Measurements from ENCODE around the gene CD86. TPM values are rescaled to one million over a fixed set of nuclear protein-coding genes. Genes with fewer than 3 reads are reported as not detected.

CD86 gene
- total RNA-seq, 1 experiment from 2014 or later: not detected

DNA sequence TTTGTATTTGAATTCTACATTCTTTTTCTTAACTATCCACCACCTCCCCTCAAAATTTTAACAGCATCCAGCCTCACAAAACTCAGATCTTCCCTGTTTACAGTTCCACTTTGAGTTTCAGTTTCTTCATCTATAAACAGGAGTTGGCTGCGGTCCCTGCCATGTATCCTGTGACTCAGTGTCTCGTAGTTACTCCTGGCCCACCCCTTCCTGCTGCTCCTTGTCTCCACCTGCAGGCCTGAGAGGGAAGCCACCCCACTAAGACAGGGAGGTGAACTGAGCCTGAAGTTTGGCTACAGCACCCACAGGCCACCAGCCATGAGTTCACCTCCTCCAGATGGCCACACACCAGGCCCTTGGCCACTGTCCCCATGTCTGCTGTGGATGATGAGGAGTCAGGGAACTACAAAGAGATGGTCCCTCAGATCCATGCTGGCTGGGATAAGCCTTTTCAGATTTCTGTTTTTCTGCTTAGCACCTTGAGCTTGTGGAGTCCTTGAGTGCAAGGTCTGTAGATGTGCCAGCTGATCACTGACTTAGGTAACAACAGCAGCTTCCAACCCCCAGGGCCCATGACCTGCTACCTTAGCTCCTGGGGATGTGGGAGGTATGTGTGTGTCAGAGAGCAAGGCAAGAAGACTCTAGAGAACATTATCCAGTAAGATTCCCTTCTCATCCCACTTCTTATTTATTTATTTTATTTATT is 37.5 kb downstream of the CD86 start:
- peak; percentile 58 for DNase-seq (ENCODE audit: low read depth)

DNA sequence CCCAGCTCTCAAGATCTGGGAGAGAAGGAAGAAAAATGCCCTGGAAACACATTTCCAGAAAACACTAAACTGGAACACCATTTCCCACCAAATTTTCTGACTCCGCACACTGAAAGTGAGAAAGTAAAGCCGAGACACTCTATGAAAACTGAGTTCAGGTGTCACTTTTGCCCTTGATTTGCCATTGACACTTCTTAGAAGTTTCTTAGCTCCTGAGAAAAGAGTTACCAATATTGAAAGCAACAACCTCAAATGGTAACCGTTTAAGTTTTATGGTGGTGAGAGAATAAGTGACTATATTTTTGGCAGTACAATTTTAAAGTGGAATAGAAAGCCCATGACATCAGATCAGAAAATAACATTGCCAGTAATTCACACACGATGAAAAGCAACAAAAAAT is 39.0 kb downstream of the CD86 start:
- no peak for DNase-seq (ENCODE audit: low read depth)

DNA sequence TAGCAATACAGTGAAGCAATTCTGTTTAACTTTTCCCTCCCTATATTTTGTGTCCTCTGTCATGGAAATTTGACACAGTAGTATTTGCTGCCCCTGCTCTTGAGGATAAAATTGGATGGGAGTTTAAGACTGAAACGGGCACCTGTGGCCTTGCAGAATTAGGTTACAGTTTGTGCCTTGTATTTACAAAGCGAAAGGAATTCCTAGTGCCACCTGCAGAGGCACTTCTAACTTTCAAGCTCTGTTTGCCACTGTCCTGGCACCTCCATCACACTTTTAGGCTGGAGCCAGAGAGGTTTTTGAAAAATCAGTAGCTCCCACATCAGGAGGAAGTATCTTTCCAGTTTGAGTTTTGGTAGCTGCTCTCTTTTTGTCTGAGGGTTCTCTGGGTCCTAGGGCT is 39.5 kb downstream of the CD86 start:
- DNase-seq (ENCODE audit: low read depth): no peak

DNA sequence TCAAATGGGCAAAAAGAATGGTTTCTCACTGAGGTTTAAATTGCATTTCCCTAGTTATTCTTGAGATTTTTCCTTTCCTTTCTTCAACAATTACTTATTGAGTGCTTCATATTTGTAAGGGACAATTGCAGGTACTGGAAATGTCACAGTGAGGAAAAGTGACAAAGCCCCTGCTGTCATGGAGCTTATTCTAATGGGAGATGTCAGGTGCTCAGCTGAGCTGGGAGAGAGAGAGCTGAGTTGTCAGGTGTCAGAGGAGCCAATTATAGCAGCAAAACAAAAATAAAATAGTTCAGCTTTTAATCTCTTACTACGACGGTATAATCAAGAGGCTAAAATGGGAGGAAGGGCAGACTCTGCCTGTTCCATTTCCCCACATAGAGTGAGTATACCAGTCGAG is 42.0 kb downstream of the CD86 start:
- DNase-seq (ENCODE audit: low read depth): no peak

DNA sequence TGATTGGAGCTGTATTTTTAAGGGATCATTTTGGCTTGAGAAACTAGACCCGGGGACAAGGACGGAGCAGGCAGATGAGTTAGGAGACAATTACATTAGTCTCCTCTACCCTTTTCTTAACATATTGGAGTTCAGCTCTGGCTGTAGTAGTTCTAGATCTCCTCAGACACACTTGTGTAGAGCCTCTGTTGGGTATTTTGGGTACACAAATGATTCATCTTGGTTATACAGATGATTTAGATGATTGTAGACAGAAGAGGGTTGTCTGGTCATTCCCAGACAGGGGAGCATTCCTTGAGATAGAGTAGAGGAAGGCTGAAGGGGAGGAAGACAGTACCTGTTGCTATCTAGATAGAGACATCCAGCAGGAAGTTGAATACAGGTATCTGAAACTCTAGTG is 43.4 kb downstream of the CD86 start:
- no peak for DNase-seq (ENCODE audit: low read depth)

DNA sequence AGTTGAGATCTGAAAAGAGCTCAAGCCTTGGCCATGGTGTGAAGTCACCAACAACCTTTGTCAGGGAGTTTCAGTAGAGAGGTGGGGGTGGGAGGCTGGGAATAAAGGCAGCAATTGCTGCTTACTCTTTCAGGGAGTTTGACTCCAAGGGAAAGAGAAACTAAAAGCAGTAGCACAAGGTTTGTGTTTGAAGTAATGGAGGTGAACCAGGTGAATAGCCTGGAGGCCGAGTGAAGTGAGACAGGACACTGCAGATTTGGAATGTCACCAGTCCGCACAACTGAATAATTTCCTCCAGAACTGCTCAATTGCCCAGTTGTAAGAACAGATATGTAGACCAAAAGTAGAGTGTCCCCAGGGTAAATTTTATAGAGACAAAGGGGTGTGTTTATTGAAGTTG is 44.1 kb downstream of the CD86 start:
- DNase-seq (ENCODE audit: low read depth): no peak

DNA sequence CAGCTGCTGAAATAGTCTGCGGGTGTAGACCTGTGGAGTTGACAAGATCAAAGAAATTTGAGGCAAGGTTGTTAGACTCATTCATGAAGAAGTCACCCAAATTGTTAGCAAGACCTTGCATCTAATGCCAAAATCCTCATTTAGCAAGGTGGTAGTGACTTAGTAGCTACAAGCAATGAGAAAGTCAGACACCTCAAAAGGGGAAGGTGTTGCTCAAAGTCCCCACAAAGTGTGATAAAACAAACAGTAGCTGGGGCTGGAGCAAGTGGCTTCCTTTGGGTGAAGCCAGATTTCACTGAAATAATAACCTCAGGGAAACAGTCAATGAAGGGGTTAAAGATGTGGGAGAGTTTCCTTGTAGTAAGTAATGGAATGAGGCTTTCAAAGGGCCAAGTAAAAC is 44.9 kb downstream of the CD86 start:
- no peak for DNase-seq (ENCODE audit: low read depth)

DNA sequence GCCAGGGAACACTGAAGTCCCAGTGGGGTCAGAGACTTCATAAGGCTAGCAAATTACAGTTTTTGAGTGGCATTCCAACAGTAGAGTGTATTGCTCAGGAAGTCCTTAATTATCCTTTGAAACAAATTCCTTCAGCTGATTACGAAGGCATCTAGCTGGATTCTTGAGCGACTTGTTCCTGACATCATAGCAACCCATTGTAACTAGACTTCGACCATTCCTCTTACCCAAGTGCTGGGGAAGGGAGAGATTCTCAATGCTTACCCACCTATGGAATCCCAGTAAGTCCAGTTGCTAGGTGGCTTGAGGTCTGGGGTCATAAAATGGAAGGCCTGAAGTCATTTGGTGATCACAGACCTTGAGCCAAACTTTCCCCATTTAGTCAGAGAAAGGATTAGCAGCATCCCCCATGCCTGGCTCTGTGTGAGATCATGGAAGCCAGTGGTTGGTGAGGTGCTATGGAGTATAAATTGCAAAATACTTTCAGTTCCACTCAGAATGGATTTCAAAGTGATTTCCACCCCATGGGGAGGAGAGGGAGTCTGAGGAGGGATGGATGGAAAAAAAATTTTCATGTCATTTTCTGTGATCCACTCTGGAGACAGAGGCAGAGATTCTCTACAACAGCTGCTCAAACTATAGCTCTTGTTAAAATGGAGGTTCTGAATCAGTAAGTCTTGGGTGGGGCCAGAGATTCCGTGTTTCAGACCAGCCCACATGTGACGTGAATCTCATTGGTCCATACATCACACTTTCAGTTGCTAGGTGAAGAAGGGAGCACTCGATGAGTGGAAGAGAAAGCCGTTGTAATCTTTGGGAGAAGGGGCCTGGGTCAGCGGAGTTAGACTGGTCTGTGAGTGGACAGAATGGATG is 45.7 kb downstream of the CD86 start:
- DNase-seq (ENCODE audit: low read depth): peak; percentile 49

DNA sequence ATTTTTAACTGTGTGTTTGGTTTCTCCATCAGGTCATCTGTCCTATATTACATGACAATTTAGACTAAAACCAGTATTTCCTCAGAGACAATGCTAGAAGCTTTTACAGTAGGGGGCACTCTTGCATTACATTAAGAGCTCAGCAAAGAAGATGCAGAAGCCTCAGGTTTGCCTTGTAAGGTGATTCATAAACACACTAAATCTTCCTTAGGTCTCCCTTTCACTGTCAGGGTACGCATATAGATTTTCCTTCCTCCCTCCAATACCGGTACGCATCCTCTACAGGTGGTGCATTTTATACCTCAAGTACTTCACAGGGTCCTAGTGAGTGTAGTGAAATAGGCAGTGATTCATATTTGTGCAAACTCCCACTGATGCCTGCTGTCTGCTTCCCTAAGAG is 46.5 kb downstream of the CD86 start:
- peak; percentile 58 for DNase-seq (ENCODE audit: low read depth)

DNA sequence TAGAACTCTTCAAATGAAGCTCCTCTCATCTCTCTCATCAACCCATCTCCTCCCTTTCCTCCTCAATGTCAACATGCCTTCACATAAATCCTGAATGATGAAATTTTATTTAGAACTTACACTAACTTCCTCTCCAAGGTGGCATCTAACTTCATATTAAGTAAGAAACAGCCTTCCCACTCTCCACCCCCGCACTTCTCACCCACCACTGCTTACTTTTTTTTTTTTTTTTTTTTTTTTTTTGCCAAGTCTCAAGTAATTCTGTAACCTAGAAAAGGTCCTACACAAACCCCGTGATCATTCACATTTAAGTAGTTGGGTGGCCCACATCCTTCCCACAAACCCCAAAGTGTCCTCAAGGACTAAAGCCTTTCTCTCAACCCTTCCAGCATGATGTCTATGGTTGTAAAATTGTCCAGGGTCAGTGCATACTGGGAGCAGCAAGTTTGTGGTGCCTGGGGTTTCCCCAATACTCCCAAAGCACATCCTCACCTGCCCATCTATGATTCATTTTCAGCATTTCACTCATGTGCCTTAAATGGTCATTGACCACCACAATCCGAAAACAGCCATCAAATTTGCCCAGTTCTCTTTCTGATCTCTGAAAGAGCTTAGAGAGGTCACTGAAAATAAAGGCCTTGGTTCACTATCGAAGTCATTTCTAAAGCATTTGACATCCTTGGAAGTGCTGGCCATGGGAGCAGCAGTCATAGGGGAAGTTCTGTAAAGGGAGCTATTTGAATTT is 47.2 kb downstream of the CD86 start:
- DNase-seq (ENCODE audit: low read depth): no peak

DNA sequence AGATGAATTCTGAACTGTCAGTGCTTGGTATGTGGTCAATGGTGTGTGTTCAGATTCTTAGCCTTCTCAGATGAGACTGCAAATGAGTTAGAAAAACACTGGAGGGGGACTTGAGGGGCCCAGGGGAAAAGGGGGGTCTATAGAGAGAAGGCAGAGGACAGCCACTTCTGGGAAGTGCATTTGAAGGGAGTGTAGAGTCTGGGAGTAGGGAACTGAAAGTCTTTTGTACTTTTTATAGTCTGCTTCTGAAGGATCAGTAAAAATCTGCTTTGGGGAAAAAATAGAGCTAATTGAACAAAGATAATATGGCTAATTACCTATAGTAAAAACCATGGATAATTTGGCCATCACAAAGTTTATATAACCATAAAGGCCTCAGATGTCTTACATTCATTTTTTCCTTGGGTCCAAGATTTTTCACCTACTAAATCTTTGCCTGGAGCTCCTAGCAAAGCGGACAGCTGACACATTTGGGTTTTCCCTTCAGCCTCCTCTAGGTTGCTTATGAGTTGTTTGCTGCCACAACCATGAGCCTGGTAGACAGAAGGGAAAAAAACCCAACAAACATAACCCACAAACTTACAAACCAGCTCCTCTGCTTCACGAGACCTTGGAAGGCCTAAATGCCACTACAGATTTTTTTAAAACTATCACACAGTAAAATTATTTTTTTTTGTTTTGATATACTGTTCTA is 48.8 kb downstream of the CD86 start:
- no peak for DNase-seq (ENCODE audit: low read depth)

DNA sequence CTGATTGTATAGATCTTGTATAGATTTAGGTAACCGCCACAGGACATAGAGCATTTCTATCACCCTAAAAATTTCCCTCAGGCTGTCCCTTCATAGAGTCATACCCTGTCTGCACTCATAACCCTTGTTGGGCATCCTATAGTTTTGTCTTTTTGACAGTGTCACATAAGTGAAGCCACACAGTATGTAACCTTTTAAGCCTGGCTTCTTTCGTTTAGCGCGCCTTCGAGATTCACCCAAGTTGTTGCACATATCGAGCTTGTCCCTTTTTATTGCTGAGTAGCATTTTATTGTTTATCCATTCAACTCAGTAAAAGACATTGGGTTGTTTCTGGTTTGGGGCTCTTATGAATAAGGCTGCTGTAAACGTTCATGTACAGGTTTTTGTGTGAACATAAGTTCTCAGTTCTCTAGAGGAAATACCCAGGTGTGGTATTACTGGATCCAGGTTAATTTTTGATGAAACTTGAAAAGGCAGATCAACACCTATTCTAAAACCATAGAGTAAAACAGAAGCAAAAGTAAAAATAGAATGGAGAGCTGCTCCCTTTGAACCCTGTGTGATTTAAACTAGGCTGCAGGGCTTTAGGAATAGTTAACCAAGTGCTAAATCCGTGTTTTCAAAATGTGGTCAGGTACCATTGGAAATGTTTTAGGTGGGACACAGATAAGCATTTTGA is 49.5 kb downstream of the CD86 start:
- no peak for DNase-seq (ENCODE audit: low read depth)

DNA sequence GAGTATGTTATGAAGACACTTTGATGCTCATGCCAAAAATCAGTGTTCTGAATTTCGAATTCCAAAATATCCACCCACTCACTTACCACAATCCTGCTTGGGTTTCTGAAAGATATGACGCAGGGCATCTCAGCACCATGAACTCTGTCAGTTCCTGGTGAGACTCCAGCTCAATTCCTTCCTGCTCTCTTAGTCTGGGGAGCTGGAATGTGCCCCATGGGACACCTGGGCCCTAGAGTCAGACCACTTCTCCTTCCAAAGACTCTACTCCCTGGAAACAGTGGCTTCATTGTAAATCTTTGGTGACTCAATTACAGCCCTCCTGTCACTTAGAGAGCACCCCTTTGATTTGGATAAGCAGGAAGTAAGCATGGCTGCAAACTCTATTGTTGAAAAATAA is 50.5 kb downstream of the CD86 start:
- no peak for DNase-seq (ENCODE audit: low read depth)

DNA sequence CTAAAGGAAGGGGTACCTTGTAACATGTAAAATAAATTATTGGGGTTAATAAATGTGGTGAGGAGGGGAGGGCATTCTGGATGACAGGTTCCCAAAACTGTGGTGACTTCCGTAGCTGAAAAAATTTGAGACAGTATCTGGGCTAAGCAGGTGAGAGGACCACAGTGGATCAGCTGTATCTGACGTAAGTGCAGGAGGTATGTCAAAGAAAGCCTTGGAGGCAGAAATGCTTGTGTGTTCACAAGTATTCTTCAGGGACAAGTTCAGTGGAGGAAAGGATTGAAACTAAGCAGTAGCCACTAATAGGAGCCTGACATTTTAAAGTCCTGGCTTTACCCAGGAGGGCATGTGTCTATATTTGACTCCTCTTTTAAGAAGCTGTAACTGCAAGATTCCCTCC is 52.0 kb downstream of the CD86 start:
- no peak for DNase-seq (ENCODE audit: low read depth)

DNA sequence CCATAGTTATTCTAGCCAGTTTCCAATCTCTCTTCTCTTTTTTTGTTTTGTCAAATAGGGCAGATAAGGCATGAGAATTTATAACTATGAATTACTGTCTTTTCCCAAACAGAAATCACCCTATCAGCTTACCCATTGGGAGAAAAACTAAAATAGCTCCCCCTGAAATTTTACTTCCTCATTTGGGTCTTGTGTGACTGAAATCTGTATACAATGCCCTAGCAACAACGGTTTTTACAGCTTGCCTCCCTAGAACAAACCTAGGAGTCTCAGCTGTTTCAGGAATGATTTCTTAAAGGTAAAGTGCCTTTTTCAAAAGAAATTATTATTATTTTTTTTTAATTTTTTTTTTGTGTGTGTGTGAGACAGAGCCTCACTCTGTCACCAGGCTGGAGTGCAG is 56.8 kb downstream of the CD86 start:
- no peak for DNase-seq (ENCODE audit: low read depth)

DNA sequence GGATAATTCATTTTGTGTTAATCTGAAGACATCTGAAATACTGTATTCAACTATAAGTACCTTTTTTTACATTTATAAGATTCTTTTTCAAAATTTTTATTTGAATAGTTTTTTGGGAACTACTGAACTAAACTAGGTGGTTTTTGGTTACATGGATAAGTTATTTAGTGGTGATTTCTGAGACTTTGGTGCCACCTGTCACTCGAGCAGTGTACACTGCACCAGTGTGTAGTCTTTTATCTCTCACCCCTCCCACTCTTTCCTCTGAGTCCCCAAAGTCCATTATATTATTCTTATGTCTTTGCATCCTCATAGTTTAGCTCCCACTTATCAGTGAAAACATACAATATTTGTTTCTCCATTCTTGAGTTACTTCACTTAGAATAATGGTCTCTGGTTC is 57.6 kb downstream of the CD86 start:
- no peak for DNase-seq (ENCODE audit: low read depth)

DNA sequence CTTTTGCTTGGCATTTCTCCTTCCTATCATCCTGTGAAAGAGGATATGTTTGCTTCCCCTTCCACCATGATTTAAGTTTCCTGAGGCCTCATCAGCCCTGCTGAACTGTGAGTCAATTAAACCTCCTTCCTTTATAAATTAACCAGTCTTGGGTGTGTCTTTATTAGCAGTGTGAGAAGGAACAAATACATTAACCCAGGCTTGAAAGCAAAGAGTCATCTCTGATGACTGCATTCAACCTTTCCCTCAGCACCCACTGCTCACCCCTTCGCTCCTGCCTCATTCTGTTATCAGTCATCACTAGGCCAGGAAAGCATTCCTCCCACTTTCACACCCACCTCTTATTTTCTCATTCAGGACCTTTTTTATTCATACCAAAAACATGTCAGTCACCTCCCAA is 68.7 kb downstream of the CD86 start:
- no peak for DNase-seq (ENCODE audit: low read depth)

DNA sequence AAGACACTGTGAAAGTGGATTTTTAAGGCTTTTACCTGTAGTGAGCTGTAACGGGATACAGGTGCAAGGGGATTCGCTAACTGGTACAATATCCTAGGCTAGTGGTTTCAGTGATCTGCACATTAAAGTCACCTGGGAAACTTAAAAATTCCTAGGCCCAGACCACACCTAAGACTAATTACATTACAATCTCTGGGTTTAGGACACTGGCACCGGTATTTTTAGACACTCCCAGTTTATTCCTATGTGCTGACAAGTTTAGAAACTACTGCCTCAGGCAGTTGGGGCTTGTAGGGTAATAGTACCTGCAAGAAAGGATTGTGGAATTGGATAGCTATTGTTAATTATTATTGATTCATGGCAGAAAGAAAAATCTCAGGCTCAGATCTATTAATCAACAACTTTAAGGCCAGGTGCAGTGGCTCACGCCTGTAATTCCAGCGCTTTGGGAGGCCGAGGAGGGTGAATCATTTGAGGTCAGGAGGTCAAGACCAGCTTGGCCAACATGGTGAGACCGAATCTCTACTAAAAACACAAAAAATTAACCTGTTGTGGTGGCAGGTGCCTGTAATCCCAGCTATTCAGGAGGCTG is 77.9 kb downstream of the CD86 start:
- DNase-seq (ENCODE audit: low read depth): no peak

DNA sequence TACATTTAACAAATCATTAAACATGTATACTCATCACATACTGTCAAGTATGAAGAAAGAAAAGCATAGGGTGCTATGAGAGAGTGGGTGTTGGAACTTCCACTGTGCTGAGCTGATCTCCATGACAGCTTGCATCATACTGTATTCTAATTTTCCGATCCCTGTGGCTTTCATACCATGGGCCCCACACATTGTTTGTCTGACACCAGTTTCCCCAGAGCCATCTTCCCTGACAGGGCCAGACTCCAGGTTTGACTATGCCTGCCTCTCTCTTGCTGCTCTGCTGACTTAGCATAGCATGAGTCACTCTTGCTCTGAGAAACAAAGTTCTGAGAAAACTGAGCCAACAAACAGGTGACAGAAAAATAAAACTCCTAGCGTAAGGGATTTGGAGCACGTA is 91.3 kb downstream of the CD86 start:
- DNase-seq (ENCODE audit: low read depth): peak; percentile 5

DNA sequence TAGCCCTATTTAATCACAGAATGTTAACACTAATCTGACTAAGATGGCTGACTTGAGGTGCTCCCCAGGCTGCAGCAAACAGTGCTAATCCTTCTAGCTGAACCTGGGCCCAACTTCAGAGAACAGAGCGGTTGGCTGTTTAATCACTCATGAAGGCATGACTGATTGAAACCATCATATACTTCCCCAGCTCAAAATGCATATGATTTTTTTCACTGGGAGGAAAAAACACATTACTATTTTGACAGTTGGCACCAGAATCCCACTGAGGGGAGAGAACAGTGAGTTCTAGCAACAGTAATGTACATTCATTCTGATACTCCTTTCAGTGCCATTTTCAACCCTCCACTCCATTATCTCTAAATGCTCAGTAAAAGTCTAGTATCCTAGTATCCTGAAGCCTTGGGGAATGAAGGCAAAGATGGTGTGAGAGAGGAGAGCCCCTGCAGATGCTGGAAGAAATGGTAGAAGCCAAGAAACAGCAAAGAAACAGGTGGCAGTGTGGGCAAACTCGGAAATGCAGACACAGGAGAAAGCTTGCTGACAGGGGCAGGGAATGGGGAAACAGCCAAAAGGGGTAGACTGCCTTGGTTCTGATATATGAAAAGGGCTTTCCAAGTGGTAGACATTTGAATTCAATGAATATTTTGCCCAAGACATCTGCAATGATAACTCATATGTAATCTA is 93.9 kb downstream of the CD86 start:
- no peak for DNase-seq (ENCODE audit: low read depth)
